HEK293 (cell line): Measurements from ENCODE around the gene AK9.

Experiments
- CTCF ChIP-seq: fragments of 450-650 bp; formaldehyde crosslinking; IDR thresholded peaks from 2 replicates; pipeline ENCODE4 v1.5.1; 2016; ENCODE audit warnings: missing biosample characterization, missing genetic modification characterization
- YY1 ChIP-seq: fragments of 450-650 bp; formaldehyde crosslinking; IDR thresholded peaks from 2 replicates; pipeline ENCODE4 v1.5.1; 2018; ENCODE audit warnings: missing biosample characterization, missing genetic modification characterization
- ZBTB21 ChIP-seq: fragments of 450-650 bp; formaldehyde crosslinking; IDR thresholded peaks from 2 replicates; pipeline ENCODE4 v1.5.1; 2017; ENCODE audit warnings: missing biosample characterization, missing genetic modification characterization
- ZBTB8A ChIP-seq: fragments of 450-650 bp; formaldehyde crosslinking; IDR thresholded peaks from 2 replicates; pipeline ENCODE4 v1.5.1; 2016; ENCODE audit warnings: missing biosample characterization, missing genetic modification characterization
- ZNF148 ChIP-seq: fragments of 450-650 bp; formaldehyde crosslinking; IDR thresholded peaks from 2 replicates; pipeline ENCODE4 v1.5.0; 2017; ENCODE audit warnings: missing biosample characterization, missing genetic modification characterization, borderline replicate concordance
- ZNF2 ChIP-seq: fragments of 450-650 bp; formaldehyde crosslinking; IDR thresholded peaks from 2 replicates; pipeline ENCODE4 v1.5.1; 2016; ENCODE audit warnings: missing biosample characterization, missing genetic modification characterization
- ZNF211 ChIP-seq: fragments of 450-650 bp; formaldehyde crosslinking; IDR thresholded peaks from 2 replicates; pipeline ENCODE4 v1.5.1; 2016; ENCODE audit warnings: low read depth, missing biosample characterization, missing genetic modification characterization
- ZNF311 ChIP-seq: fragments of 450-650 bp; formaldehyde crosslinking; IDR thresholded peaks from 2 replicates; pipeline ENCODE4 v1.5.1; 2017; ENCODE audit warnings: missing biosample characterization, missing genetic modification characterization, borderline replicate concordance
- ZNF423 ChIP-seq: fragments of 450-650 bp; formaldehyde crosslinking; IDR thresholded peaks from 2 replicates; pipeline ENCODE4 v1.5.1; 2016; ENCODE audit warnings: missing biosample characterization, missing genetic modification characterization

- TF ChIP-seq CTCF (tag by site-specific recombination) (no peak), ZBTB21 (tag by site-specific recombination) (no peak), ZNF423 (tag by site-specific recombination) (no peak), YY1 (tag by site-specific recombination) (no peak), ZBTB8A (tag by site-specific recombination) (no peak), ZNF2 (no peak), ZNF148 (tag by site-specific recombination) (no peak), ZNF311 (no peak), ZNF211 (no peak)
These were observed 27.0 kb upstream of the AK9 start for GRCh38 chr6:109717971-109718370.
